Mammary epithelial cell (primary cell): ENCODE data around the gene MFAP2.

Source experiments
- CTCF ChIP-seq, 2 donors: IDR thresholded peaks in 1 of 2; conservative IDR thresholded peaks in 1 of 2; 2 replicates each; pipeline ENCODE4 v1.5.1; 2011 to 2012; ENCODE audit warnings: inconsistent platforms in 2 of 2, low read length in 2 of 2, mild to moderate bottlenecking in 2 of 2, control low read depth in 1 of 2, low read depth in 1 of 2; ENCODE audit not compliant: insufficient read depth in 1 of 2; ENCODE audit errors: extremely low read depth in 1 of 2
- EZH2 ChIP-seq: IDR thresholded peaks from 2 replicates; pipeline ENCODE4 v1.6.1; 2012; ENCODE audit warnings: low read length, inconsistent platforms, borderline replicate concordance

- TF ChIP-seq CTCF (conservative IDR thresholded peaks at IDR 0.05 in 1 of 2, IDR thresholded peaks at IDR 0.05 in 1 of 2; ENCODE audit: extremely low read depth in 1 of 2, insufficient read depth in 1 of 2, low read depth in 1 of 2, low read length in 2 of 2) (no peak), EZH2 (no peak)
These were observed 19.4 kb upstream of the MFAP2 start for GRCh38 chr1:16999863-17000262.
